ENCODE measurements around the gene PLPP1.

The PLPP1 gene

GRCh38 chr5:55406292-55406691, 128.5 kb downstream of the PLPP1 start:
- DNase-seq (ENCODE audit: low read depth): no peak

- no peak for DNase-seq (ENCODE audit: low read depth)
Measured at GRCh38 chr5:55402199-55402598, 132.6 kb downstream of the PLPP1 start.

DNA sequence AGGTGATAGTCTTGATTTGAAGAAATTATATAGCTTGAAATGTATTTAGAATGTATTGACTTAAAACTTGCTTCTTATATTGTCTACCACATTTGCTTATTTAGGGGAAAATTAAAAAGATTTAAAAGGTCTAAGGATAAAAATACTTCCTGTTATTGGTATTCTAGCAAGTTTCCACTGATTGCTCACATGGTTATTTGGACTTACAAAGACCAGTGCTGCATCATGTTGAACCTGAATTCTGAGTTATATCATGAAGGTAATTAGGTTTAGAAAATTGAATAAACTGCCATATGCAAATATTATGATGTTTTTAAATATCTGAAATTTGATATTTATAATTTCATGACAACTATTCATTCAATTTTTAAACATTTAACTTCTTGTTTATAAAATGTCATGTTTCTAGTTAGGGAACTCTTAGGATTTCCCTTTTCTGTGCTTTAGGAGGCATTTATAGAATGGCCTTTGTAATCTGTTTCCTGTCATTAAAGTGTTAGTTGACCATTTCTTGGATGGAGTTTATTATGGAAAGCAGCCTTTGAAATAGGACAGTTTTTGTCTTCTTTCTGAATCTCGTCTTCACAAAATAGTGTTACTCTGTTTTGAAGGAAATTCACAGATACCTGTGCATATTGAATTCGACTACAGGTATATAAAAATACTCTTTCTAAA, 141.1 kb downstream of the PLPP1 start:
- DNase-seq (ENCODE audit: low read depth): no peak

- DNase-seq (ENCODE audit: low read depth): no peak
Measured at GRCh38 chr5:55392669-55393068, 142.1 kb downstream of the PLPP1 start.

- DNase-seq (ENCODE audit: low read depth): no peak
Measured at GRCh38 chr5:55391707-55392106, 143.1 kb downstream of the PLPP1 start.

GRCh38 chr5:55387865-55388264, 146.9 kb downstream of the PLPP1 start:
- DNase-seq (ENCODE audit: low read depth): no peak

- DNase-seq (ENCODE audit: low read depth): no peak
Measured at GRCh38 chr5:55386356-55386755, 148.4 kb downstream of the PLPP1 start.

- no peak for DNase-seq (ENCODE audit: low read depth)
Measured at GRCh38 chr5:55385846-55386245, 148.9 kb downstream of the PLPP1 start.

DNA sequence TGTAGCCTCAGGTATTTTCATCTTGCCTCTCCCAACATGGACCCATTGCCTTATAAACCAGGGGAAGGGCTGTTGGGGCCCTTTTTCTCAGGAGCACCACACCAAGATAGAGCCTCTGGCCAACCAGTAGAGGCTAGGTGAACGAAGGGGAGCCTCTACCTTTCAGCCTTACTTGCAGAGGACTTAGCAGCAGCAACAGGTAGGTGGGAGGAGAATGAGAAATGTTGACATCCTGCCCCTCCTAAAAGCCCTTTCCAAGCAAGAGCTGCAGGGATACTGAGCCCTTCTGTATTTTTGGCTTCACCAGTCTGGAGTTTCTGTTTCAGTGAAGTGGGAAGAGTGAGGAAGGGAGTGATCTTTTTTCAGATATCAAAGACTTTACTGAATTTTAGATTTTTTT, 149.5 kb downstream of the PLPP1 start:
- DNase-seq (ENCODE audit: low read depth): no peak

GRCh38 chr5:55384072-55384471, 150.7 kb downstream of the PLPP1 start:
- no peak for DNase-seq (ENCODE audit: low read depth)

- DNase-seq (ENCODE audit: low read depth): no peak
Measured at GRCh38 chr5:55383254-55383653, 151.5 kb downstream of the PLPP1 start.

GRCh38 chr5:55377810-55378209, 157.0 kb downstream of the PLPP1 start:
- no peak for DNase-seq (ENCODE audit: low read depth)

Measured in GM04504 (cell line).